CD4-positive, alpha-beta T cell treated with Interleukin-10 for 1 hour (primary cell): ENCODE data around the gene DCTPP1.

Experiments used
- DNase-seq: peaks from one replicate; pipeline ENCODE4 v3.0.0-alpha.2; 2020

The DCTPP1 gene

DNA sequence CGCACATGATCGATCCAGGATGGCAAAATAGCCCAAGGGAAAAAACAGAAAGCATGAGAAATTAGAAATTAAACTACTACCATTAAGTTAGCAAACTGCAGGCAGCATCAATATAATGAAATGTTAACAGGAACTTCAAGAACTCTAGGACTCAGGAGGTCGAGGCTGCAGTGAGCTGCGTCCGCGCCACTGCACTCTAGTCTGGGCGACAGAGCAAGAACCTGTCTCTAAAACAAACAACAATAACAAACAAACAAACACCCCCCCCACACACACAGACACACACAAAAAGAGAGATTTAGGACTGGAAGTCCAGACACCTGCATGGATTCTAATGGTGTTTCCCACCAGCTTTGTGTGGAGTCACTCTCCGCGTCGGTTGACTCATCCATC is 16.4 kb upstream of the DCTPP1 start:
- DNase-seq = no peak

DNA sequence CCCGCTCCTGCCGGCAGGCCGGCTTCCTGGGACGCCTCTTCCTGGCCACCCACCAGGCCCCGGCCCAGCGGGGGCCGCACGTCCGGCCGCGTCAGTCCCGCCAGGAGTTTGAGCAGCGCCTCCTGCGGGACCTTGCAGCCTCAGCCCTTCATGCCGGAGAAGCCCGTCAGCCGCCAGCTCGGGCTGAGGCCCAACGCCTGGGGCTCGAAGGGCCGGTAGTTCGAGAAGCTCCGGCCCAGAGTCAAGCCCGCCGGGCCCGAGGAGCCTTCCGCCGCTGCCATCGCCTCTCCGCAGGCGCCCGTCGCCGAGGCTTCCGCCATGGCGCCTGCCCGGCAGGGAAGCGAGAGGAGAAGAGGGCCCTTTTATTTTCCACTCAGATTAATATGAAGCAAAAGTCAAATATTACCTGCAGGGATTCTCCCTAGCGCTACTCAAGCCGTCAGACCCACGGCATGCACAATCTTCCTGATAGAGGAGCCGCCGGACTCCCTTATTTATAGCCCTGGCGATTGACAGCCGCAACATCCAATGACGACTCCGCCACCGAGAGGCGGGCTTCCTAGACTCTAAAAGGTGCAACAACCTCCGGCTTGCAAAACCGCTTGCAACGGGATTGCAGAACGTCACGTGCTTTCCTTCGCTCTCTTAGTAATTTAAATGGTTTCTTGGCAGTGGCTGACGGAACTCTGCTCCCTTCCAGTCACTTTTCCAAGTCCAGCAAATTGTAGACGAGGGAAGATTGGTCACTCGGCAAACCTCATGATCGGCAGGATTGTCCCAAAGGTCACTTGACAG is 15.8 kb upstream of the DCTPP1 start, which contains the start of gene SEPHS2:
Gene SEPHS2, minus strand, starts transcription at position 467 of the 795 bp plus-strand sequence. Its CDS starts 147 bp downstream, at position 320.
- DNase-seq = peak; percentile 97

DNA sequence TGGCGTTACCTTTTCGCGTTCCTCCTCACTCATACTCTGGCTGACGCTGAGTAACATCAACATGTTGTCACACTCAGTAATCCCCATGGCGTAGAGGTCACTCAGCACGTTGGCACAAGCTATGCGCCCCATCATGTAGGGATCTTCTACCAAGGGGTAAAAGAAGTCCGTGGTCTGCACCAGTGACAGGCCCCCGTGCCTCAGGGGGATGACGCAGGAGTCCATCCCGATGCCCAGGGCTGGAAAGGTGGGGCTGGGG is 15.2 kb upstream of the DCTPP1 start:
- DNase-seq = no peak

DNA sequence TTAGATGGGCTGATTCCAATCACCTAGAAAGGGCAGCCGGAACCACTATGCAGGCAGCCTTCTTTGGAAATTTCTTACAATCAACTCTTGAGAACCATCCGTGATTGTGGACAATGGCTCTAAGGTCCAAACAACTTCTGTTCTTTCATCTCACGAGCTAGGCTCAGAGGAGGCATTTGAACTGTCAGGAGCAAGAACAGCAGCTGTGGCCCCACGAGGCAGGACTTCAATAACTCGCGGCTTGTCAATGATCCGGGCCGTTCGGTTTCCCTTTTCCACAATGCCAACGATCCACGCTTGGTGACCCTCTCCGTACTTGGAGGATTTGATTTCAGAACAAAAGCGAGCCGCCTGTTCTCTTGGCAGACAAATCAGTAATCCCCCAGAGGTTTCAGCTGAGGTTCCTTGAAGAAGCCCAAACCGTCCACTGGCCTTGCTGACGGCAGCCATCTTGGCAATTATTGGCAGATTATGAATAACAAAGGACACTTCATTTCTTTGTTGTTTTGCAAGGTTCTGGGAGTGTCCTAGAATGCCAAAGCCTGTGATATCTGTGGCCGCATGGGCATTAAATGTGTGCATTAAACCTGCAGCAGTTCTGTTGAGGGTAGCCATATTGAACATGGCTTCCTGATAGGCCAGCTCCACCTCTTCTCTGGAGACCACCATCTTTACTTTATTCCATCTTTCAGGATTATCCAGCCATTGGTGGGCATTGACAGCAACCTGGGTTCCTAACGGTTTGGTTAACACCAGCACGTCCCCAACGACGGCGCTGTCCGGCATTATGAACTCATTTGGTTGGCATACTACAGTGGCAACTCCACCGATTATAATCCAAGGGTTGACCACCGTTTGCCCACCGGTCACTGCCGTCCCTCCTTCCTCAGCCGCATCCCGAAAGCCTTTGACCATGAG is 14.7 kb upstream of the DCTPP1 start:
- DNase-seq = no peak

GRCh38 chr16:30443631-30444030 is 13.8 kb upstream of the DCTPP1 start:
- DNase-seq = no peak

DNA sequence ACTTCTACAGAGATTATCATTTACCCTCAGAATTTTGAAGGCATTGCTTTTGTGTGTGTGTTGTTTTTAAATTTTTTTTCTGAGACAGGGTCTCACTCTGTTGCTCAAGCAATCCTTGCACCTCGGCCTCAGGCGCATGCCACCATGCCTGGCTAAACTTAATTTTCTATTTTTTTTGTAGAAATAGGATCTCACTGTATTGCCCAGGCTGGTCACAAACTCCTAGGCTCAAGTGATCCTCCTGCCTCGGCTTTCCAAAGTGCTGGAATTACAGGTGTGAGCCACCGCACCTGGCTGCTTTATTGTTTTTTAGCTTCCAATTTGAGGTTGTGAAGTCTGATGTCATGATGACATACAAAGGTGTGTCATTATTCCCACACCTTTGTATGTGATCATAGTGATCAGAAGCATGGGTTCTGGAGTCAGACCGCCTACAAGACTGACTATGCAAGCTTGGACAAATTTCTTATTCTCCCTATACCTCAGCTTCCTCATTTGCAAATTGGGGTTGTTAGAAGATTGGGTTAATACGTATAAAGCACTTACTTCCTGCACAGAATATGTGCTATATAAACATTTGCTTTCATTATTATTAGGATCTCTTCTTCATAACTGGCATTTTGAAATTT is 10.0 kb upstream of the DCTPP1 start:
- no peak for DNase-seq

DNA sequence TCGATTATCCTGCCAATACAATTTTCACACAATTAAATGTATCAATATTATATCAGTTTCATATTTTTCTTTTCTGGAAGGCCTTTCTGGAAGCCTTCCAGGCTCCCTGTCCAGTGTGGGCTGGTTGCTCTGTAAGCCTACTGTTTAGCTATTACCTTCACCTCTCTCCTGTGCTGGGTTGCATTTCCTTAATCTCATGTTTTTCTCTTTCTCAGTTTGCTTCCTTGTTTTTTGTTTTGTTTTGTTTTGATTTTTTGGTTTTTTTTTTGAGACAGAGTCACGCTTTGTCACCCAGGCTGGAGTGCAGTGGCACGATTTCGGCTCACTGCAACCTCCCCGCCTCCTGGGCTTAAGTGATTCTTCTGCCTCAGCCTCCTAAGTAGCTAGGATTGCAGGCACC is 9.0 kb upstream of the DCTPP1 start:
- DNase-seq = no peak

DNA sequence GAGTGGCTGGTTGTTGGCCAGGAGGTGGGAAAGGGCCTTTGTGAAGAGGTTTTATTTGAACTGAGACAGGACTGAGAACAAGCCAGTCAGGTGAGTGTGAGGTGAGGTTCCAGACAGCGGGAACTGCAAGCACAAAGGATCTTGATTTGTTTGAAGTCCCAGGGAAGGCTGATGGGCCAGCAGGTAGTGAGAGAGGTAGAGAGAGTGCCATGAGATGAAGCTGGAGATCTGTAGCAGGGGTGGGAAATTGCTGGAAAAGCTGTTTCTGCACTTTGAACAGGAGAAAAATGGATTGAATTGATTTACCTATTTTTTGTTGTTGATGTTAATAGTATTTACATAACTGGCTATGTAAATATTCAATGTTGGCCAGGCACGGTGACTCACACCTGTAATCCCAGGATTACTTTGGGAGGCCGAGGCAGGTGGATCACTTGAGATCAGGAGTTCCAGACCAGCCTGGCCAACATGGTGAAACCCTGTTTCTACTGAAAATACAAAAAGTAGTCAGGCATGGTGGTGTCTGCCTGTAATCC is 7.7 kb upstream of the DCTPP1 start:
- DNase-seq = no peak

DNA sequence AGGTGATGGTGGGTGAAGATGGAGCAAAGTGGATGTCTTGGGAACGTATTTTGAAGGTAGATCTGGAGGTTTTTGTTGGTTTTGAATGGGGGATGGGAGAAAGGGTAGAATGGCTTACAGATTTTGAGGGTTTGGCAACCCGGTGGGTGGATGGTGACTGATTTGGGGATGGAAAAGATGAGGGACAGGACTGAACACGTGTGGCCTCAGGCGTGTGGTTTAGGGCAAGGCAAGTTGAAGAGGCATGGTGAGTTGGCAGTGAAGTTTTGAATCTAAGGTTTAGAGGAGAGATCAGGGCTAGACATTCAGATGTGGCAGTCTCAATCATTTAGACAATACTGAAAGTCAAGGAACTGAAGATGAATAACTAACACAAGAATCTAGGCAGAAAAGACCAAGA is 5.0 kb upstream of the DCTPP1 start:
- no peak for DNase-seq

- no peak for DNase-seq
These were observed 669 bp upstream of the DCTPP1 start for GRCh38 chr16:30430428-30430970.

DNA sequence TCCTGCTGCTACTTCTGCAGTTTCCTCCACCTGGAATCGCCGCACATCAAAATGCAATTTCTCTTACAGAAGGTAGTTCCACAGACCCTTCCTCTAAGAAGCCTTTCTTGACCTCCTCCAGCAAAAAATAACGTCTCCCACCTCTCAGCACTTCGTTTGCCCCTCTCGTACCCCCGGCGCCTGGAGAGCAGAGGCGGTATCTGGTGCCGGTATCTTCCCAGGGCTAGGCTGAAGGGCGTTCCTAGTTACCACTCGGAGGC is 482 bp downstream of the DCTPP1 start:
- no peak for DNase-seq

- DNase-seq = no peak
These were observed 1.8 kb downstream of the DCTPP1 start for GRCh38 chr16:30428055-30428454.

DNA sequence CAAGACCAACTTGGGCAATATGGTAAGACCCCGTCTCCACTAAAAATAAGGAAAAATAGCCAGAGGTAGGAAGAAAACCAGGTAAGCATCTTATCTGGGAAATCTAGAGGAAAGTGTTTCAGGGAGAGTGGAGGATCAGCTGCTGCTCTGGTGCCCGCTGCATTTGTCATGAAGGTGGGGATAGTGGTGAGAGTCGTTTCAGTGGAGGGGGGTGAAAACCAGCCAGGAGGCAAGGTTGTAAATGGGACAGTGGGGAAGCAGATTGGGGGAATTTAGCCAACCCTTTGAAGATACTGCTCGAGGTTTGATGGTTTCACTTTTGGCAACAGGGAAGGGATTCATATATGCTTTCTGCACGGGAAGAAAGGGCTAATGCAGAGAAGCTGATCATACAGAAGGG is 8.8 kb downstream of the DCTPP1 start:
- no peak for DNase-seq

- DNase-seq = no peak
These were observed 11.3 kb downstream of the DCTPP1 start for GRCh38 chr16:30418350-30419181.

- peak; percentile 91 for DNase-seq
These were observed 12.1 kb downstream of the DCTPP1 start for GRCh38 chr16:30417529-30418349.

GRCh38 chr16:30416624-30417528 is 13.0 kb downstream of the DCTPP1 start:
- no peak for DNase-seq

DNA sequence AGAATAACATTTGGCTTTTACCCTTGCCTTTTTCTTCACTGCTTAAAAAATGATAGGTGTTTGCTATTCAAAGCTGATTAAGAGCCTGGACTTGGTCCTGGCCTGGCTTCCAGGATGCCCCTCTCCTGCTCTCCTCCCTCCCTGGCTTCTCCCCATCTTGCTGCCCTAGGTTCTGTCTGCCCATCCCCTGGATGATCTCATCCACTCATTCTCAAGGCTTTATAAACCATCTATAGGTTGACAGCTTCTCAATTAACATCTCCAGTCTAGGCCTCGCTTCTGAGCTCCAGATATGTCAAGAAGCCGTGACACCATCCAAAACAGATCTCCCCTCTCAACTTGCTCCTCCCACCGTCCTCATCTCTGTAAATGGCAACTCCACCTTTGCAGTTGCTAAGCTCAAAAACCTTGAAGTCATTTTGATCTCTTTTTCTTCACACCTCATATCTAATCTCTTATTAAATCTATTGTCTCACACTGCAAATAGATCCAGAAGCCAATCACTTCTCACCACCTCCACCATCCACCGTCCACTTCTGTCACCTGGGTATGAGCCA is 13.7 kb downstream of the DCTPP1 start:
- no peak for DNase-seq

GRCh38 chr16:30414159-30414558 is 15.7 kb downstream of the DCTPP1 start:
- no peak for DNase-seq

DNA sequence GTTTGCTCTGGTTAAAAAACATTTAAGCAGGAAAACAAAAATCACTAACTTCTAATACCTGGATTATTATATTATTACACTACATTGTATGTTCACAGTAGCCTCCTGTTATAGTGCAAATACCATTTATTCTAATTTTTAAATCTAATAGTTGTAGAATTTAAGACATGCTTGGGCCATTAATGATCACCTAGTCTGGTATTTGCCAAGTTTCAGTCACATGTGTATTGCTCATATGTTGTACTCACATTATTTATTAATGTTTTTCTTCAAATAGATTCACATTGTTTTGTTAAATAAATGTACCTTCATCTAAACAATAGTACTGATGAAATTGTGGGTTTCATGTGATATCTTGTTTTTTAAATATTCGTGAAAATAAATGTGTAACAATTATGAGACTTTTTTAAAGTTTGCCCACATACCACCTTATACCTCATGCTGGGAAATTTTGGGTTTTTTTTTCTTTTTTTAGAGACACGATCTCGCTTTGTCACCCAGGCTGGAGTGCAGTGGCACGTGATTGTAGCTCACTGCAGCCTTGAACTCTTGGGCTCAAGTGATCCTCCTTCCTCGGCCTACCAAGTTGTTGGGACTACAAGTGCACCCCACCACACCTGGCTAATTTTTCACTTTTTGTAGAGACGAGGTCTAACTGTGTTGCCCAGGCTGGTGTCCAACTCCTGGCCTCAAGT is 16.6 kb downstream of the DCTPP1 start:
- DNase-seq = no peak
